ENCODE results near the gene AFG3L2.

DNA sequence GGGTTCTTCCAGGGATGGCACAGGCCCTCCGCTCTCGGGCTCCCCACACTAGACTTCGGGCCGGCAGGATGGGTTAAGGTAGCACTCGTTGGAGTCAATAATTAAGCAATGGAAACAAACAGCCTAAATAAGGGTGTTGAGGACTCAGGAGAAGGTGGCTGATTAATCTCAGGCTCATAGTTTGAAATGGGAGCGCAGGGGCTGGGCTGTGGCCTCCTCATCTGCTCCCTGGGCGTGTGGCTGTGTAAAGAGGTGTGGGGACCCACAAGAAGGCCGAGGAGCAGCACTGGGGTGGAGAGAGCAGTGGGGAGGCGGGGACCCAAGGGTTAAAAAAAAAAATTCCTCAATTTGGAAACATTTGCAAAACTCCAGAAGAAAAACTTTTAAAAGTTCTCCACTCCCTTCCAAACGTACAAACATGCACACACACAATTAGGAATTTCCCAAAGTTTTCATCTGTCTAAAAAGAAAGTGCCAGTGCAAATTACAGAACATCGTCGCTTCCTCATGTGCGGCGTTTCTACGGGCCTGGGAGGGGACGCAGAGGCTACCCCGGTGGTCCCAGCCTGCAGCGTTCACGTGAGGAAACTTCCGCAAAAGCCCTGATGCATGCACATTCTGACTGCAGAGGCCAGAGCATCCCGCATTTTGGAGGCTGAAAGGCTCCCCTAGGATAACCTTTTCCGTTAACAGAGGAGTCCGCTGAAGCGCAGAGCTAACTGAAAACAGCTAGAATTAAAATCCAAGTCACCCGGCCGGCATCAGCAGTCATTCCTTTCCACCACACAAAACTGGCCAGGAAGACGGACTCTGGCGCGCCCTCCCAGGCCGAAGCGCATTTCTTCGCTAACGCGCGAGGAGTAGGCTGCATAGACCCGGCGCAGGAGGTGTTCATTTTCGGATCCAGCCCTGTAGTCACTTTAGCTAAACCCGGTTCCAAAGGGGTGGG is 70.0 kb downstream of the AFG3L2 start:
- TF ChIP-seq POLR2A (IDR thresholded peaks at IDR 0.05) = no peak
- TF ChIP-seq, protein P1, sequence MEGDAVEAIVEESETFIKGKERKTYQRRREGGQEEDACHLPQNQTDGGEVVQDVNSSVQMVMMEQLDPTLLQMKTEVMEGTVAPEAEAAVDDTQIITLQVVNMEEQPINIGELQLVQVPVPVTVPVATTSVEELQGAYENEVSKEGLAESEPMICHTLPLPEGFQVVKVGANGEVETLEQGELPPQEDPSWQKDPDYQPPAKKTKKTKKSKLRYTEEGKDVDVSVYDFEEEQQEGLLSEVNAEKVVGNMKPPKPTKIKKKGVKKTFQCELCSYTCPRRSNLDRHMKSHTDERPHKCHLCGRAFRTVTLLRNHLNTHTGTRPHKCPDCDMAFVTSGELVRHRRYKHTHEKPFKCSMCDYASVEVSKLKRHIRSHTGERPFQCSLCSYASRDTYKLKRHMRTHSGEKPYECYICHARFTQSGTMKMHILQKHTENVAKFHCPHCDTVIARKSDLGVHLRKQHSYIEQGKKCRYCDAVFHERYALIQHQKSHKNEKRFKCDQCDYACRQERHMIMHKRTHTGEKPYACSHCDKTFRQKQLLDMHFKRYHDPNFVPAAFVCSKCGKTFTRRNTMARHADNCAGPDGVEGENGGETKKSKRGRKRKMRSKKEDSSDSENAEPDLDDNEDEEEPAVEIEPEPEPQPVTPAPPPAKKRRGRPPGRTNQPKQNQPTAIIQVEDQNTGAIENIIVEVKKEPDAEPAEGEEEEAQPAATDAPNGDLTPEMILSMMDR (IDR thresholded peaks at IDR 0.05) = no peak
